HepG2 (cell line): ENCODE measurements around the gene MLX. TPM values are rescaled to one million over a fixed set of nuclear protein-coding genes. Genes with fewer than 3 reads are reported as not detected.
A peak's percentile ranks its signal among the peaks of the same experiment; 100 is the strongest.

Experiments used
- GABPB1 ChIP-seq: IDR thresholded peaks from 2 replicates; pipeline ENCODE4 v1.6.1; 2016; ENCODE audit warnings: mild to moderate bottlenecking, missing genetic modification reagents, moderate library complexity, missing compliant biosample characterization
- HNF4A ChIP-seq: sonication (generic); formaldehyde crosslinking; IDR thresholded peaks from 2 replicates; pipeline ENCODE4 v1.4.0; 2020; ENCODE audit warnings: missing genetic modification reagents
- LCORL ChIP-seq, 2 experiments: fragments of 450-650 bp in 1 of 2; sonication (generic) in 1 of 2; formaldehyde crosslinking in 1 of 2; IDR thresholded peaks; 2 replicates each; pipeline versions ENCODE4 v1.5.0 to v1.6.1; 2017 to 2020; ENCODE audit warnings: antibody characterized with exemption in 1 of 2, missing genetic modification reagents in 1 of 2
- NFKB2 ChIP-seq: sonication (generic); formaldehyde crosslinking; IDR thresholded peaks from 2 replicates; pipeline ENCODE4 v1.4.0; 2020; ENCODE audit warnings: missing genetic modification reagents, borderline replicate concordance
- NR2C2 ChIP-seq: sonication (generic); formaldehyde crosslinking; IDR thresholded peaks from 2 replicates; pipeline ENCODE4 v1.4.0; 2020; ENCODE audit warnings: missing genetic modification reagents, mild to moderate bottlenecking, moderate library complexity, borderline replicate concordance
- SIN3A ChIP-seq: IDR thresholded peaks from 2 replicates; pipeline ENCODE4 v1.6.1; 2011; ENCODE audit warnings: low read depth, mild to moderate bottlenecking, control low read depth, low read length, borderline replicate concordance
- SRY ChIP-seq: sonication (generic); formaldehyde crosslinking; IDR thresholded peaks from 2 replicates; pipeline ENCODE4 v1.8.0; 2022; ENCODE audit warnings: mild to moderate bottlenecking, missing genetic modification reagents
- ZFAT ChIP-seq: sonication (generic); formaldehyde crosslinking; conservative IDR thresholded peaks from 2 replicates; pipeline ENCODE4 v1.8.1; 2023; ENCODE audit warnings: missing genetic modification reagents, inconsistent platforms
- ZNF260 ChIP-seq: sonication (generic); formaldehyde crosslinking; IDR thresholded peaks from 2 replicates; pipeline ENCODE4 v1.4.0; 2020; ENCODE audit warnings: missing genetic modification reagents, low read depth, mild to moderate bottlenecking, borderline replicate concordance
- polyA plus RNA-seq, 8 experiments: library from polyadenylated mRNA; depleted of rRNA in 3 of 8; stranded (reverse) in 7 of 8; unstranded in 1 of 8; fragments of >200 nt; fragmentation: Illumina TruSeq in 4 of 8; extraction: Trizol in 4 of 8; gene quantifications; 2 replicates each; pipeline versions ENCODE4 v1.2.1 to v1.2.3, GENCODE V29; 2011 to 2016; ENCODE audit warnings: low read depth in 4 of 8, missing spikeins in 1 of 8, mixed read lengths in 1 of 8; ENCODE audit not compliant: insufficient read depth in 1 of 8
- total RNA-seq, 5 experiments: library from RNA; depleted of rRNA; stranded (reverse); fragments of >200 nt; fragmentation: Illumina TruSeq; extraction: Trizol; gene quantifications; 2 replicates each; pipeline ENCODE4 v1.2.3, GENCODE V29; 2016; ENCODE audit warnings: low read depth in 1 of 5
- TF ChIP-seq, protein P1 (sequence below): IDR thresholded peaks from 2 replicates; pipeline ENCODE4 v1.6.1; 2016
- TF ChIP-seq, protein P2 (sequence below): sonication (generic); formaldehyde crosslinking; IDR thresholded peaks from 2 replicates; pipeline ENCODE4 v1.4.0; 2020; ENCODE audit warnings: mild to moderate bottlenecking, missing genetic modification reagents
- TF ChIP-seq, protein P3 (sequence below): sonication (generic); formaldehyde crosslinking; IDR thresholded peaks from 2 replicates; pipeline ENCODE4 v1.4.0; 2020; ENCODE audit warnings: missing genetic modification reagents, borderline replicate concordance
- TF ChIP-seq, protein P4 (sequence below): sonication (generic); formaldehyde crosslinking; IDR thresholded peaks from 2 replicates; pipeline ENCODE4 v1.8.0; 2022; ENCODE audit warnings: missing genetic modification reagents, mild to moderate bottlenecking, moderate library complexity, borderline replicate concordance
- TF ChIP-seq, protein P5 (sequence below): sonication (generic); formaldehyde crosslinking; IDR thresholded peaks from 2 replicates; pipeline ENCODE4 v1.4.0; 2020; ENCODE audit warnings: missing genetic modification reagents, borderline replicate concordance

The MLX gene
- total and polyA plus RNA-seq, 2 of the 13 experiments (the other 11 are each of a cell fraction or from before 2014, with no cell fraction given): 38.9 to 74.4 TPM

DNA sequence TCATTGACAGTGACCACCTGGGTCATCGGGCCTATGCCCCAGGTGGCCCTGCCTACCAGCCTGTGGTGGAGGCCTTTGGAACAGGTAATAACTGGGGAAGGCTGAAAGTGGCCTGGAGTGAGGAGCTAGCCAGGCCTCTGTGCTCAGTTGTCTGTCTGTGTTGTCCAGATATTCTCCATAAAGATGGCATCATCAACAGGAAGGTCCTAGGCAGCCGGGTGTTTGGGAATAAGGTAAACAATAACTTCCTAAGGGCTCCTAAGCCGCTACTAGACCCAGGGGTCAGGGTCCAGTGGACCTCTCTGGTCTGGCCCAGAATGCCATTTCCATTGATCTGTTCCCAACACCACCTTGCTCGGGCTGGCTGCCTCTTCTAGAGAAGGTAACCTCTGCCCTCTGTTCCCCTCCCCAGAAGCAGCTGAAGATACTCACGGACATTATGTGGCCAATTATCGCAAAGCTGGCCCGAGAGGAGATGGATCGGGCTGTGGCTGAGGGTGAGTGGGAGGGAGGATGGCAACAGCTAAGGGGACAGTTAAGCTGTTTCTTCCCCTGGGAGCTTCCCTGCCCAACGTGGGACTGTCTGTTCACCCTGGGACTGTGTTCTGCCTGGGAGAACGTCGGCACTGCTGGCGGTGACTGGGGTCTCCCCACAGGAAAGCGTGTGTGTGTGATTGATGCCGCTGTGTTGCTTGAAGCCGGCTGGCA, 1.9 kb upstream of the MLX start (continued):
- TF ChIP-seq NFKB2 (CRISPR knock-in tag): peak; percentile 86; the same call in 1 of the 2 replicates
- TF ChIP-seq, protein P1, sequence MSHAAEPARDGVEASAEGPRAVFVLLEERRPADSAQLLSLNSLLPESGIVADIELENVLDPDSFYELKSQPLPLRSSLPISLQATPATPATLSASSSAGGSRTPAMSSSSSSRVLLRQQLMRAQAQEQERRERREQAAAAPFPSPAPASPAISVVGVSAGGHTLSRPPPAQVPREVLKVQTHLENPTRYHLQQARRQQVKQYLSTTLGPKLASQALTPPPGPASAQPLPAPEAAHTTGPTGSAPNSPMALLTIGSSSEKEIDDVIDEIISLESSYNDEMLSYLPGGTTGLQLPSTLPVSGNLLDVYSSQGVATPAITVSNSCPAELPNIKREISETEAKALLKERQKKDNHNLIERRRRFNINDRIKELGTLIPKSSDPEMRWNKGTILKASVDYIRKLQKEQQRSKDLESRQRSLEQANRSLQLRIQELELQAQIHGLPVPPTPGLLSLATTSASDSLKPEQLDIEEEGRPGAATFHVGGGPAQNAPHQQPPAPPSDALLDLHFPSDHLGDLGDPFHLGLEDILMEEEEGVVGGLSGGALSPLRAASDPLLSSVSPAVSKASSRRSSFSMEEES (CRISPR knock-in tag): 0 out of 2 replicates have a peak, but pooled peaks have one; percentile 41
- 0 out of 2 replicates have a peak, but pooled peaks have one; percentile 27 for TF ChIP-seq SRY
- TF ChIP-seq, protein P2, sequence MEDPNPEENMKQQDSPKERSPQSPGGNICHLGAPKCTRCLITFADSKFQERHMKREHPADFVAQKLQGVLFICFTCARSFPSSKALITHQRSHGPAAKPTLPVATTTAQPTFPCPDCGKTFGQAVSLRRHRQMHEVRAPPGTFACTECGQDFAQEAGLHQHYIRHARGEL (CRISPR knock-in tag): no peak
- TF ChIP-seq, protein P3, sequence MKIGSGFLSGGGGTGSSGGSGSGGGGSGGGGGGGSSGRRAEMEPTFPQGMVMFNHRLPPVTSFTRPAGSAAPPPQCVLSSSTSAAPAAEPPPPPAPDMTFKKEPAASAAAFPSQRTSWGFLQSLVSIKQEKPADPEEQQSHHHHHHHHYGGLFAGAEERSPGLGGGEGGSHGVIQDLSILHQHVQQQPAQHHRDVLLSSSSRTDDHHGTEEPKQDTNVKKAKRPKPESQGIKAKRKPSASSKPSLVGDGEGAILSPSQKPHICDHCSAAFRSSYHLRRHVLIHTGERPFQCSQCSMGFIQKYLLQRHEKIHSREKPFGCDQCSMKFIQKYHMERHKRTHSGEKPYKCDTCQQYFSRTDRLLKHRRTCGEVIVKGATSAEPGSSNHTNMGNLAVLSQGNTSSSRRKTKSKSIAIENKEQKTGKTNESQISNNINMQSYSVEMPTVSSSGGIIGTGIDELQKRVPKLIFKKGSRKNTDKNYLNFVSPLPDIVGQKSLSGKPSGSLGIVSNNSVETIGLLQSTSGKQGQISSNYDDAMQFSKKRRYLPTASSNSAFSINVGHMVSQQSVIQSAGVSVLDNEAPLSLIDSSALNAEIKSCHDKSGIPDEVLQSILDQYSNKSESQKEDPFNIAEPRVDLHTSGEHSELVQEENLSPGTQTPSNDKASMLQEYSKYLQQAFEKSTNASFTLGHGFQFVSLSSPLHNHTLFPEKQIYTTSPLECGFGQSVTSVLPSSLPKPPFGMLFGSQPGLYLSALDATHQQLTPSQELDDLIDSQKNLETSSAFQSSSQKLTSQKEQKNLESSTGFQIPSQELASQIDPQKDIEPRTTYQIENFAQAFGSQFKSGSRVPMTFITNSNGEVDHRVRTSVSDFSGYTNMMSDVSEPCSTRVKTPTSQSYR: 0 out of 2 replicates have a peak, but pooled peaks have one; percentile 6
- TF ChIP-seq LCORL (IDR thresholded peaks at IDR 0.05): no peak
- peak; percentile 86 for TF ChIP-seq LCORL (CRISPR knock-in tag; IDR thresholded peaks at IDR 0.05)
- peak; percentile 96 for TF ChIP-seq HNF4A (CRISPR knock-in tag)
- no peak for TF ChIP-seq ZFAT (CRISPR knock-in tag)
- TF ChIP-seq NR2C2 (CRISPR knock-in tag): peak; percentile 87
- no peak; the same call in none of the 2 replicates for TF ChIP-seq GABPB1 (CRISPR knock-in tag)
- TF ChIP-seq ZNF260 (CRISPR knock-in tag): no peak
- TF ChIP-seq, protein P4, sequence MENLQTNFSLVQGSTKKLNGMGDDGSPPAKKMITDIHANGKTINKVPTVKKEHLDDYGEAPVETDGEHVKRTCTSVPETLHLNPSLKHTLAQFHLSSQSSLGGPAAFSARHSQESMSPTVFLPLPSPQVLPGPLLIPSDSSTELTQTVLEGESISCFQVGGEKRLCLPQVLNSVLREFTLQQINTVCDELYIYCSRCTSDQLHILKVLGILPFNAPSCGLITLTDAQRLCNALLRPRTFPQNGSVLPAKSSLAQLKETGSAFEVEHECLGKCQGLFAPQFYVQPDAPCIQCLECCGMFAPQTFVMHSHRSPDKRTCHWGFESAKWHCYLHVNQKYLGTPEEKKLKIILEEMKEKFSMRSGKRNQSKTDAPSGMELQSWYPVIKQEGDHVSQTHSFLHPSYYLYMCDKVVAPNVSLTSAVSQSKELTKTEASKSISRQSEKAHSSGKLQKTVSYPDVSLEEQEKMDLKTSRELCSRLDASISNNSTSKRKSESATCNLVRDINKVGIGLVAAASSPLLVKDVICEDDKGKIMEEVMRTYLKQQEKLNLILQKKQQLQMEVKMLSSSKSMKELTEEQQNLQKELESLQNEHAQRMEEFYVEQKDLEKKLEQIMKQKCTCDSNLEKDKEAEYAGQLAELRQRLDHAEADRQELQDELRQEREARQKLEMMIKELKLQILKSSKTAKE (CRISPR knock-in tag): 0 out of 2 replicates have a peak, but pooled peaks have one; percentile 40
- TF ChIP-seq, protein P5, sequence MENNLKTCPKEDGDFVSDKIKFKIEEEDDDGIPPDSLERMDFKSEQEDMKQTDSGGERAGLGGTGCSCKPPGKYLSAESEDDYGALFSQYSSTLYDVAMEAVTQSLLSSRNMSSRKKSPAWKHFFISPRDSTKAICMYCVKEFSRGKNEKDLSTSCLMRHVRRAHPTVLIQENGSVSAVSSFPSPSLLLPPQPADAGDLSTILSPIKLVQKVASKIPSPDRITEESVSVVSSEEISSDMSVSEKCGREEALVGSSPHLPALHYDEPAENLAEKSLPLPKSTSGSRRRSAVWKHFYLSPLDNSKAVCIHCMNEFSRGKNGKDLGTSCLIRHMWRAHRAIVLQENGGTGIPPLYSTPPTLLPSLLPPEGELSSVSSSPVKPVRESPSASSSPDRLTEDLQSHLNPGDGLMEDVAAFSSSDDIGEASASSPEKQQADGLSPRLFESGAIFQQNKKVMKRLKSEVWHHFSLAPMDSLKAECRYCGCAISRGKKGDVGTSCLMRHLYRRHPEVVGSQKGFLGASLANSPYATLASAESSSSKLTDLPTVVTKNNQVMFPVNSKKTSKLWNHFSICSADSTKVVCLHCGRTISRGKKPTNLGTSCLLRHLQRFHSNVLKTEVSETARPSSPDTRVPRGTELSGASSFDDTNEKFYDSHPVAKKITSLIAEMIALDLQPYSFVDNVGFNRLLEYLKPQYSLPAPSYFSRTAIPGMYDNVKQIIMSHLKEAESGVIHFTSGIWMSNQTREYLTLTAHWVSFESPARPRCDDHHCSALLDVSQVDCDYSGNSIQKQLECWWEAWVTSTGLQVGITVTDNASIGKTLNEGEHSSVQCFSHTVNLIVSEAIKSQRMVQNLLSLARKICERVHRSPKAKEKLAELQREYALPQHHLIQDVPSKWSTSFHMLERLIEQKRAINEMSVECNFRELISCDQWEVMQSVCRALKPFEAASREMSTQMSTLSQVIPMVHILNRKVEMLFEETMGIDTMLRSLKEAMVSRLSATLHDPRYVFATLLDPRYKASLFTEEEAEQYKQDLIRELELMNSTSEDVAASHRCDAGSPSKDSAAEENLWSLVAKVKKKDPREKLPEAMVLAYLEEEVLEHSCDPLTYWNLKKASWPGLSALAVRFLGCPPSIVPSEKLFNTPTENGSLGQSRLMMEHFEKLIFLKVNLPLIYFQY (CRISPR knock-in tag): peak; percentile 100
- 0 out of 2 replicates have a peak, but pooled peaks have one; percentile 43 for TF ChIP-seq SIN3A
